KBM-7 (cell line): ENCODE data around the gene ARHGAP23.

ENCODE experiments used
- DNase-seq: peaks from one replicate; pipeline ENCODE4 v3.0.0-alpha.2; 2015
- in situ Hi-C: fragments of 300-500 bp; cut with MboI; formaldehyde crosslinking; loops from 2 replicates; pipeline ENCODE4 v1.14.3; 2020; ENCODE audit warnings: low sequenced_read_pairs, low pct_unique_long_range_greater_than_20kb, mixed read lengths

The ARHGAP23 gene

GRCh38 chr17:38556239-38556638 lies 128.0 kb downstream of the ARHGAP23 start:
- DNase-seq, result peak; percentile 64

GRCh38 chr17:38557396-38557795 lies 129.1 kb downstream of the ARHGAP23 start:
- in situ Hi-C loops, result no loop called here
- no peak for DNase-seq

More at GRCh38 chr17:38556239-38556638, 128.0 kb downstream of the ARHGAP23 start:
- in situ Hi-C loops, result no loop called here

- peak; percentile 95 for DNase-seq
- in situ Hi-C loops, result no loop called here
Observed at GRCh38 chr17:38557836-38558727, 129.8 kb downstream of the ARHGAP23 start.

- DNase-seq, result peak; percentile 36
- in situ Hi-C loops, result no loop called here
Observed at GRCh38 chr17:38558728-38559050, 130.4 kb downstream of the ARHGAP23 start.

GRCh38 chr17:38559051-38559879 lies 131.0 kb downstream of the ARHGAP23 start:
- peak; percentile 91 for DNase-seq
- in situ Hi-C loops, result no loop called here

- in situ Hi-C loops, result no loop called here
- no peak for DNase-seq
Observed at GRCh38 chr17:38559880-38560230, 131.6 kb downstream of the ARHGAP23 start.

- in situ Hi-C loops, result no loop called here
- peak; percentile 29 for DNase-seq
Observed at GRCh38 chr17:38560503-38561318, 132.4 kb downstream of the ARHGAP23 start.

GRCh38 chr17:38561416-38562214 lies 133.4 kb downstream of the ARHGAP23 start:
- in situ Hi-C loops, result no loop called here
- DNase-seq, result no peak
